Epidermal melanocyte (primary cell): Measurements from ENCODE around the gene JMJD8.

Source experiments
- DNase-seq: peaks from one replicate; pipeline ENCODE4 v3.0.0; 2011; ENCODE audit warnings: low spot score; ENCODE audit not compliant: insufficient read length

The JMJD8 gene

DNA sequence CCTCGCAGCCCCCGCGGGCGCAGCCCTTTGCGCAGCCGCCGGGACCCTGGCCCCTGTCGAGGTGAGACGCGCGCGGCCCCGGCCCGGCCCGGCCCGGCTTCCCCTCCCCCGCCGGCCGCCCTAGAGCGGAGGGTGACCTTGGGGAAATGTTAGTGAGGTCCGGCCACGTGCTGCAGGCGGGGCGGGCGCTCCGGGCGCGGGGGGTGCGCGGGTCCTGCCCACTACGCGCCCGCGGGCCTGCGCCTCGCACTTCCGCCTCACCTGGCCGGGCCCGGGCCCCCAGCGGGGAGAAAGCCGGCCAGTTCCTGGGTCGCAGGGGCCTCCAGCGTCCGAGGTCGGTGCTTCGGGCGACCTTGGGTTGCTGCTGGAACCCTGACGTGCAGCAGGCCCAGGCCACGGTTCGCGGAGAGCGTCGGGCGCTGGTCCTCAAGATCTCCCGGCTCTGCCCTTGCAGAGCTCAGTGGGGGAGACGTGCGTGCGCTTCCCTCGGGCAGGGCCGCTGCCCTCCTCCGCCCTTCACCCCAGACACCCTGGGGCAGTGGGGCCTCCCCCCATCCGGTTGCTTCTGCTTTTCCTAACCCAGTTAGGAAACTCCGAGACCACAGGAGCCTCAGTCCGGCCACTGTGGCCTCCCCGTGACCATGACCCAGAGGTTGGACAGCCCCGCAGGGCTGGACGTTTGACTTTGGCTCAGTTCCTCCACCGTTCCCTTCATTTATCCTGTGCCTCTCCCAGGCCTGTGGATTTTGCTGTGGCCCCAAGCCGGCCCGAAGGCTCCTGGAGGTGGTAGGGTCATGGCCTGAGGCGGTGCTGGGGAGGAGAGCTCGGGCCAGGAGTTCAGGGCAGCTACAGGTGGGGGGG lies 41.7 kb downstream of the JMJD8 start:
- DNase-seq, result no peak

DNA sequence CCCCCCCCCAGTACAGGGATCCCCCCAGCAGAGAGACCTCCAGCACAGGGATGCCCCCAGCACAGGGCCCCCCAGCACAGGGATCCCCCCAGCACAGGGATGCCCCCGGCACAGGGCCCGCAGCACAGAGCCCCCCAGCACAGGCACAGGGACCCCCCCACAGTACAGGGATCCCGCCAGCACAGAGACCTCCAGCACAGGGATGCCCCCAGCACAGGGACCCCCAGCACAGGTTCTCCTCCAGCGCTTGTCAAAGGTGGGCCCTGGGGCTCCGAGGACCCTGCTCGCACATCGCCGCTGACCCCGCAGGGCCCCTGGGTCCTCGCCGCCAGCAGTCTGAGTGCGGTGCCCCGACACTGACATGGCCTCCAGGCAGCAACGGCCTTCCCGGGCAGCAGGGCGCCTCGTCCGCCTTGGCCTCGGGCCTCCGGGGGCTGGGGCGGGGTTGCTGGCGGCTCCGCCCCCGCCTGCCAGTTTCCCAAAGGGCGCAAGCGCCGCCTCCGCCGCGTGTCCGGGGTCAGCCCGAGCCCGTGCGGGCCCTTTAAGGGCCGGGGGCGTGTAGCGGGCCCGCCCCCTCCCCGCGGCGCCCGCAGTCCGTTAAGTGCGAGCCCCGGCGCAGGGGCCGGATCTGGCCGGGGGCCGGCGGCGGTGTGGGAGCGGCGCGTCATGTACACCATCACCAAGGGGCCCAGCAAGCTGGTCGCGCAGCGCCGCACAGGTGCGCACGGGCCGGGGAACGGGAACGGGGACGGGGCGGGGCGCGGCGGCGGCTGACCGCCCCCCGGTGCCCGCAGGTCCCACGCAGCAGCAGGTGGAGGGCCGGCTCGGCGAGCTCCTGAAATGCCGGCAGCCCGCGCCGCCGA lies 42.6 kb downstream of the JMJD8 start, which contains the start of gene MCRIP2:
Gene MCRIP2 (plus strand): TSS at position 503 of the 863 bp plus-strand sequence. CDS start 164 bp downstream, at position 667.
- DNase-seq, result peak; percentile 93

GRCh38 chr16:640614-641013 lies 43.5 kb downstream of the JMJD8 start:
- DNase-seq, result no peak

GRCh38 chr16:638836-639235 lies 45.3 kb downstream of the JMJD8 start:
- DNase-seq, result no peak

- DNase-seq, result no peak
Observed at GRCh38 chr16:638034-638543, 46.0 kb downstream of the JMJD8 start.

GRCh38 chr16:637081-638018 lies 46.8 kb downstream of the JMJD8 start:
- DNase-seq, result peak; percentile 100

DNA sequence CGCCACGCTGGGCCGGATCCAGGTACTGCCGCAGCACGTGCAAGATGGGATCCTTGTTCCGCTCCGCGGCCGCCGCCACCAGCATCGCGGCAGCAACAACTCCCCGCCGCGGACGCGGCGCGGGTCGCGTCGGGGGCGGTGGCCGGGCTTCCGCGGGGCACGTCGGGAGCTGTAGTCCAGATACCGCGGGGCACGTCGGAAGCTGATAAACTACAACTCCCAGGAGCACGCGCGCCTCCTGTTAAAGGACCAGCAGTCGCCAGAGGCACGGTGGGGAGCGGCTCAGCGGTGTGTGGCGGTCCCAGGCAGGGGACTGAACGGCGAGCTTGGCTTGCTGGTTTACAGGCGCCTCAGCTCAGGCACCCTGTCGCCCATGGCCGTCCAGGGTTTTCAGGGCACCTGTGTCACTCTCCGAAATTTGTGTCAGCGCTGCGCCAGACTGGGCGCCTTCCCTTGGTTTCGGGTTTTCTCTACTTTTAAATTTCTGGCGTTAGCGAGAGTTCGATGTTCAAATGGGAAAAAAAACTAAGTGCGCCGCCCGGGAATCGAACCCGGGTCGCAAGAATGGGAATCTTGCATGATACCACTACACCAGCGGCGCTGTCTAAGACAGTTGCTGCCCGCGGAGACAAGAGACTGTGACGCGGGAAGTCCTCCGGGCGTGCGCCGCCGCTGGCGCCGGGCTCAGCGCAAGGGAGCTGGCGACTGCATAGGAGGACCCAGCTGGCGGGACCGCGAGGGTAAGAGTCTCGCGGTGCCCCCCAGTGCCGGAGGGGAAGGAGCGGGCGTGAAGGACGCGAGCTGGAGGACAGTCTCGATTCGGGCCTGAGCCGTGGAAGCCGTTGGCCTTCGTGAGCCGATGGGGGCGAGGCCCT lies 47.7 kb downstream of the JMJD8 start, which contains the start of gene METTL26:
Gene METTL26 (minus strand): TSS at position 100 of the 875 bp plus-strand sequence. CDS start 15 bp downstream, at position 85.
- peak; percentile 100 for DNase-seq

GRCh38 chr16:635573-636205 lies 48.4 kb downstream of the JMJD8 start:
- DNase-seq, result no peak

GRCh38 chr16:634996-635395 lies 49.1 kb downstream of the JMJD8 start:
- DNase-seq, result no peak

GRCh38 chr16:634051-634670 lies 50.0 kb downstream of the JMJD8 start:
- DNase-seq, result no peak

DNA sequence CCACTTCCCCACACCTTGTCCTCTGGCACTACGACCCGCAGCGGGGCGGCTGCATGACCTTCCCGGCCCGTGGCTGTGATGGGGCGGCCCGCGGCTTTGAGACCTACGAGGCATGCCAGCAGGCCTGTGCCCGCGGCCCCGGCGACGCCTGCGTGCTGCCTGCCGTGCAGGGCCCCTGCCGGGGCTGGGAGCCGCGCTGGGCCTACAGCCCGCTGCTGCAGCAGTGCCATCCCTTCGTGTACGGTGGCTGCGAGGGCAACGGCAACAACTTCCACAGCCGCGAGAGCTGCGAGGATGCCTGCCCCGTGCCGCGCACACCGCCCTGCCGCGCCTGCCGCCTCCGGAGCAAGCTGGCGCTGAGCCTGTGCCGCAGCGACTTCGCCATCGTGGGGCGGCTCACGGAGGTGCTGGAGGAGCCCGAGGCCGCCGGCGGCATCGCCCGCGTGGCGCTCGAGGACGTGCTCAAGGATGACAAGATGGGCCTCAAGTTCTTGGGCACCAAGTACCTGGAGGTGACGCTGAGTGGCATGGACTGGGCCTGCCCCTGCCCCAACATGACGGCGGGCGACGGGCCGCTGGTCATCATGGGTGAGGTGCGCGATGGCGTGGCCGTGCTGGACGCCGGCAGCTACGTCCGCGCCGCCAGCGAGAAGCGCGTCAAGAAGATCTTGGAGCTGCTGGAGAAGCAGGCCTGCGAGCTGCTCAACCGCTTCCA lies 50.6 kb downstream of the JMJD8 start:
- DNase-seq, result no peak

GRCh38 chr16:632486-633335 lies 51.4 kb downstream of the JMJD8 start:
- no peak for DNase-seq

- no peak for DNase-seq
Observed at GRCh38 chr16:631808-632358, 52.3 kb downstream of the JMJD8 start.
